IPS DF 19.7 (cell line): ENCODE measurements around the gene CNOT4.
"Not testable (repeated sequence)": the region's sequence is repeated elsewhere in the genome, so short reads cannot be mapped to it uniquely, and the experiment has no call there.

Source experiments
- DNase-seq: peaks from one replicate; pipeline ENCODE4 v3.0.0-alpha.2; 2013; ENCODE audit warnings: low read depth, low spot score

CNOT4 gene

DNA sequence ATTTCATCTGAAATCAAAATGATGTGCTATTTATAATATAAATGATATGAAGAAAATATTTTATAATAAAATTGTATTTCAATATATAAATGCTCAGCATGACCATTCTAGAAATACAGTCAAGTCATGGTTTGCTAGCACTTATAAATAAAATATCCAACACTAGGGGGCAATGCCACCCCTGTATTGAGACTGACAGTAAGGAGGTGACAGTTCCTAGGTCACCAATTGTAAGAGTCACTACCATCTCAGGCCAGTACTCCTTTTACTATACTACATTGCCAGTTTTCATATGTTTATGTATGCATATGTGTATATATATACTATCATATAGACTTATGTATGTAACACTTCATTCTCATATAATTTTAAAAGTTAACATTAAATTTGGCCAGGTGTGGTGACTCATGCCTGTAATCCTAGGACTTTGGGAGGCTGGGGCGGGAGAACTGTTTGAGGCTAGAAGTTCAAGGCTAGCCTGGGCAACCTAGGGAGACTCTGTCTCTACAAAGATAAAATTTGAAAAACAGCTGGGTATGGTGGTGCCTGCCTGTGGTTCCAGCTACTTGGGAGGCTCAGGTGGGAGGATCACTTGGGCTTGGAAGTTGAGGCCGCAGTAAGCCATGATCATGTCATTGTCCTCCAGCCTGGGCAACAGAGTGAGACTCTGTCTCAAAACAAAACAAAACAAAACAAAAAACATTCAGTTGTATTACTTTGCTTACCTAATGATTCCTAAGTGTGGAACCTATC is 2.4 kb upstream of the CNOT4 start:
- DNase-seq: no peak

DNA sequence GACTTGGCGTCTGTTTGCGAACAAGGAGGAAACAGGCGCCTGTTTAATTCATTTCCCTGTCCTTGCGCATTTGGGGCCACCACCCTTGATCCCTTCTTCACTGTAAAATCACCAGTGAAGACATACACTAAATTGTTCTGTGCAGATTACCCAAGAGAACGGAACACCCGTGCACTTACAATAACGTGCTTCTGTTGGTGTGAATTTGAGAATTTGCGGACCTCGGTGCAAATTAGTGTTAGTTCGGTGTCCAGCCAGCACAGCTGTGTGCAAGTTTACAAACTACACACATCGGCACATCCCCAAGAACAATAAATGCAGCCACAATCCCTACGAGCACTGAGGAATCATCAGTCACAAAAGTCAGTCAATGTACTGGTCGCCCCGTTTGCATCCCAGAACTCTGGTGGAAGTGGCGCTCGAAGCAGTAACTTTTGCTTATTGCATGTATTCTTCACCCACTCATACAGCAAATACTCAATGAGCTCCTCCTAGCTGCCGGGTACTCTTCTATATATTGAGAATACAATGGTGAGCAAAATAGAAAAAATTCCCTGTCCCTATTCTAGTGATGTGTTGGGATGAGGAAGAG is 786 bp upstream of the CNOT4 start:
- DNase-seq: no peak

DNA sequence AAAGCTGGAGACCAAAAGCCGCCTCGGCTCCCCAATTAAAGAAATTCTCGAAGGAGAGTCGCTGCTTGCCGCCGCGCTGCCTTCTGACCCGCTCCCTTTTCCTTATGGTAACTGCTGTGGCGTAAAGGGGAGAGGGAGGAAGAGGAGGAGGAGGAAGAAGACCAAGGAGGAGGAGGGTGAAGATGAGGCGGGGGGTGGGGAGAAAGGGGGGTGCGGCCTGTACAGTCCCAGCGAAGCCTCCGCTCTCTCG is 388 bp downstream of the CNOT4 start:
- no peak for DNase-seq

DNA sequence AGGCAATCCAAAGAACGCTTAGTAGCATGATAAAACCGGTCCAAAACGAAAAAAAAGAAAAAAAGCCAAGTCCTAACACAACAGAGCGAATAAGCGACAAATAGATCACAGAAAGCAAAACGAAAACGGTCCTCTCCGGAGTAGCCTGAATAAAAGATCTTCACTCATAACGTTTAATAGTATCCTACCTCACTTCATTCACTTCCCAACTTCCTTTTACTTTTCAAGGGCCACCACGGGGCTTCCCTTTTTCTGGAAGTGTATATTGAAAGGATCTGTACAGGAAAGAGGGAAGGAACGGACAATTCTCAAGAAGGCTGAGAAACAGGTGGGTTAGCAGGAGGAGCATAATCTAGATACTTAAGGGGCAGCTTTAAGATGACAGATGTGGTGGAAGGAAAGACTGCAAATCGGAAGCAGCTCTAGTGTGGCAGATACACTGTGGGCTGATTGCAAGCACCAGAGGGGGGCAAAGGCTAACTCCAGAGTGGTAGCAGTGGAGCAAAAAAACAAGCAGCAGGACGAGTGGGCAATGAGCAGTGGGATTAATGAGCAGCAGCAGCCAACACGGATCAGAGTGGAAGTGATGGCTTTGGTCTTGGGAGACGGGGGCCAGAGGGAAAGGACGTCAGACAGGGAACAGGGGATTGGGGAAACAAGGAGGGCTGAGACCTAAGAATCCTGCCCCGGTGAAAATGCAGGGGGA is 866 bp downstream of the CNOT4 start:
- no peak for DNase-seq

DNA sequence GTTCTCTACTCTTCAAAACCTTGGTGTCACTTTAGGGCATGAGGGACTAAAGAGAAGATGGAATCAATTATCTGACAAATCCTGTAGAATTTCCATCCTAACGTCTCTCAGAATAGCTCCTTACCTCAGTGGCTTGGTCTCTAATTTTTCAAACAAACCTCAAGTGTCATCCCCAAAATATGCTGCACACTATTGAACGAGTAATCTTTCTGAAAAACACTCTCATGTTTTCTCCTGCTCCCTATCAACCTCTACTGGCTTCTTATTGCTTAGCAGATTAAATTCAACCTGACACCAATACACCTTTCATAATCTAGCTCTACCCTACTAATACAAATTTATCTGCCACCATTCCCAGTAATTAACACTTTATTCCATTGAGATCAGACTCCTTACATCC is 8.5 kb downstream of the CNOT4 start:
- no peak for DNase-seq

DNA sequence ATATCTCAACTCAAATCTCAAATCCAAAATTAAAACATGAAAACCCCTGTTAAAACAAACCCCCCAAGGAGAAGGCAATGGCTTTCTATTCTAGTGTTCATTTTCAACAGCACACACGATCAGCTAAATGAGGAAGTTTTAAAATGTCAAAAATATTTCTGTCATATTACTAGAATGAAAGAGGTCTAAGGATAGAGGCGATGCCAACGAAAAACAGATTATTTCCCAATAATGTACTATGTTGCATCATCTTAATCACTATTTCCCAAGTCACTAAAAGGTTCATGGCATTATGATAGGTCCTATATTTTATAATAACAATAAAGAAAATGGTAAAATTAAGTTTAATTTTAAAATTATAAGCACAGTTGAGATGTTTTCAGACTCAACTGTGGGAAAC is 10.1 kb downstream of the CNOT4 start:
- no peak for DNase-seq

DNA sequence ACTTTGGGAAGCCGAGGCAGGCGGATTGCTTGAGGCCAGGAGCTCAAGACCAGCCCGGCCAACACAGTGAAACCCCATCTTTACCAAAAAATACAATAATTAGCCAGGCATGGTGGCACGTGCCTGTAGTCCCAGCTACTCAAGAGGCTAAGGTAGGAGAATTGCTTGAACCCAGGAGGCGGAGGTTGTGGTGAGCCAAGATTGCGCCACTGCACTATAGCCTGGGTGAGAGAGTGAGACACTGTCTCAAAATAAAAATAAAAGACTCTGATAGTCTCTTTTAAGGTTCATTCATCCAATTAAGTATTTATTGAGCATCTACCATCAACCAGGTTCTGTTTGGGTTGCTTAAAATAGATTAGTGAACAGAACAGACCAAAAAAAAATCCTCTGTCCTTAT is 12.7 kb downstream of the CNOT4 start:
- DNase-seq: not testable (repeated sequence)

DNA sequence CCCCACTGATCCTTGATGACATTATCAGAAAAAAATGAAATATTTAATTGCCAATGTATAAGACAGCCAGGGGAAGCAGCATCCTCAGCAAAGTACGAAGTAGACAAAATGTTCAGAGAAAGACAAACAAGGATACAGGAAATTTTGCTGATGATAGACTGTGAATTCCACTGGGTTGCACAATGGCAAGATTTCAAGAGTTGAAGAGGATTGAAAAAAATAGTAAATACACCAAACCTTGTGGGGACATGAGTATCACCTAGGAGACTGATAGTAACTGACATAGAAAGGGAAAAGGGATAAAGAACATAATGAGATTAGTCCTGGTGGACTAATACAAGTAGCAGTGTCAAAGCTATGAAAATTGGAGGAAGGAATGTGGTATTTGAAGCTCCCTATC is 16.5 kb downstream of the CNOT4 start:
- DNase-seq: no peak

DNA sequence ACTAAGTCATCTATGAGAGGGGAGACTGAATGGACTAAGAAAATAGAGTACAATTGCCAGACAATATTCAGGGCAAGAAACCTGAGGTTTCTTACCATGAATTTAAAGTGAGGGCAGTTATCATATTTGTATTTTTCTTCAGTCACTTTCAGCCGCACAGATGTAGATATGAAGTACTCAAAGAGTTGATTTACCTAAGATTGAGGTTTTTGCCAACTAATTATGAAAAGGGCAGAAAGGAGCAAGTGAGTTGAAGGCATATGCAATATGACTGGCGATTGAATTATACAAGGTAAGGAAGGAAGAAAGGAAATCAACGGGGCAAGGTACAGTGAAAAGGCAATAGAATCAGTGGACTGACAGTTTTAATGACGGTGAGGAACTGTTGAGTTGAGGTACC is 17.8 kb downstream of the CNOT4 start:
- no peak for DNase-seq

DNA sequence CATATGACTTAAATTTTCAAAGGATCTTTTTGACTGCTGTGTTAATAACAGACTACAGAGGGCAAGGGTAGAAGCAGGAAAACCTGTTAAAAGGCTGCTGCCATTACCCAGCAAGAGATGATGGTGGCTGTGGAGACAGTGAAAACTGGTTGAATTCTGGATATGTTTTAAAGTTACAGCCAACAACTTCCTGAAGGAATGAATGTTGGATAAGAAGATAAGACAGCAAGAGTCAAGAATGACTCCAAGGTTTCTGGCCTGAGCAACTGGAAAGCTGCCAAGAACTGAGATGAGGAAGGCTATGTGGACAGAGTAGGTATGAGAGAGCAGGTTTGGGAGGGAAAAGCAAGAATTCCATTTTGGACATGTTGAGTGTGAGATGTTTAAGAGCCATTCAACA is 19.1 kb downstream of the CNOT4 start:
- no peak for DNase-seq

DNA sequence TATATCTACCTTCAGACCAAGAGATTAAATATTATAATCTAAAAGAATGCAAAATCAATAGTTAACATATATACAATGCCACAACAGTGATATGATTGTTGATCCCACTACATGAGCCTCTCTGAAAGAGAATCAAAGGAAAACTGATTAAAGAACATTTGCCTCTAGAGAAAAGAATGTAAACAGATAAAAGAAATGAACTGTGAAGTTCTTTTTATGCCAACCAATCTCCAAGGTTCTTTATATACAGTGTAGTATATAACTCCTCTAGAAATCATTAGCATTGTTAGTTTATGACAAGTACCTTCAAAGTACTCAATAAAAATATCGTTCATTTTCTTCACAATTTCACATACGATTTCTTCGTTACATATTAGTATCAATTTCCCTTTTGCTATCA is 20.1 kb downstream of the CNOT4 start:
- DNase-seq: no peak

DNA sequence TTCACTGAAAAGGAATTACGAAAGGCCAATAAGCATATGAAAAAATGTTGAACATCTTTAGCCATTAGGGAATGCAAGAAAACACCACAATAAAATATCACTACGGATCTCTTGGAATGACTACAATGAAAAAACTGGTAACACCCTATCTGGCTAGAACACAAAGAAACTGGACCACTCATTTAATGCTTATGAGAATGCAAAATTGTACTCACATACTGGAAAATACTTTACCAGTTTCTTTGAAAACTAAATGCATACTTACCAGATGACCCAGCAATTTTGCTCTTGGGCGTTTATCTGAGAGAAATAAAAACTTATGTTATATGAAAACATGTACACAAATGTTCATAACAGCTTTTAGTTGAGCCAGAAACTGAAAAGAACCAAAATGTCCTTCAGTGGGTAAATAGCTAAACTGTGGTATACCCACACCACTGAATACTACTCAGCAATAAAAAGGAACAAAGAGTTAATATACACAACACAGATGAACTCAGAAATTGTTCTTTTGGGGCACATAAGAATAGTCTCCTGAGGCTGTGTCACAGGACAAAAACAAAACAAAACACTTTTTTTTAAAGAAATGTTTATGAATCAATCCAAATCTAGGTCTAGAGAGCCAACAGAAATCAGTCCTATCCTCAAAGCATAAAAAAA is 23.5 kb downstream of the CNOT4 start:
- DNase-seq: no peak

DNA sequence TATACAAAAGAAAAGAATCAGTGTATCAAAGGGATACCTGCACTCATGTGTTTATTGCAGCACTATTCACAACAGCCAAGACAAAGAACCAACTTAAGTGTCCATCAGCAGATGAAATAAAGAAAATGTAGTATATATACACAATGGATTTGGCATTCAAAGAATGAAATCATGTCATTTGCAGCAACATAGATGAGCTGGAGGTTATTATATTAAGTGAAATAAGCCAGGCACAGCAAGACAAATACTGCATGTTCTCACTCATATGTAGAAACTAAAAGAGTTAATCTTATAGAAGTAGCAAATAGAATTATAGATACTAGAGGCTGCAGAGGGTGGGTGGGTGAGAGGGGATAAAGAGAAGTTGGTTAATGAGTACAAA is 28.3 kb downstream of the CNOT4 start:
- DNase-seq: no peak

DNA sequence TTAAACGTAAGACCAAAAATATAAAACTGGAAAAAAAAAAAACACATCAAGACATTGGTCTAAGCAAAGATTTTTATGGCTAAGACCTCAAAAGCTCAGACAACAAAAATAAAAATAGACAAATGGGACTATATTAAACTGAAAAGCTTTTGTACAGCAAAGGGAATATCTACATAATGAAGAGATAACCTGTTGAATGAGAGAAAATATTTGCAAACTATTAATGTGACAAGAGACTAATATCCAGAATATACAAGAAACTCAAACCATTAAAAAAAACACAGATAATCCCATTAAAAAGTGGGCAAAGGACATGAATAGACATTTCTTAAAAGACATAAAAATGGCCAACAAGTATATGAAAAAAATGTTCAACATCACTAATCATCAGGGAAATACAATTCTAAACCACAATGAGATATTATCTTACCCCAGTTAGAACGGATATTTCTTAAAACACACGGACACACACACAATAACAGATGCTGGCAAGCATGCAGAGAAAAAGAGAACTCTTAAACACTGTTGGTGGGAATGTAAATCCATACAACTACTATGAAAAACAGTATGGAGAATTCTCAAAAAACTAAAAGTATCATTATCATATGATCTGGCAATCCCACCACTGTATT is 28.8 kb downstream of the CNOT4 start:
- no peak for DNase-seq

DNA sequence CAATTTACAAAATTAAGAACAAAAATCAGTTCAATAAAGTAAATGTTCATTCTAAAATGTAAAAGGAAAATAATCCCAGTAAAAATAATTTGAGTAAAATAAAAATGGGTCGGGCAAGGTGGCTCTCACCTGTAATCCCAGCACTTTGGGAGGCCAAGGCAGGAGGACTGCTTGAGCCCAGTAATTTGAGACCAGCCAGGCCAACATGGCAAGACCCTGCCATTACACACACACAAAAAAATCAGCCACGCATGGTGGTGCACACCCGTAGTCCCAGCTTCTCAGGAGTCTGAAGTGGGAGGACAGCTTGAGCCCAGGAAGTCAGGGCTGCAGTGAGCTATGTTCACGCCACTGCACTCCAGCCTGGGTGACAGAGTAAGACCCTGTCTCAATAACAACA is 34.4 kb downstream of the CNOT4 start:
- no peak for DNase-seq

DNA sequence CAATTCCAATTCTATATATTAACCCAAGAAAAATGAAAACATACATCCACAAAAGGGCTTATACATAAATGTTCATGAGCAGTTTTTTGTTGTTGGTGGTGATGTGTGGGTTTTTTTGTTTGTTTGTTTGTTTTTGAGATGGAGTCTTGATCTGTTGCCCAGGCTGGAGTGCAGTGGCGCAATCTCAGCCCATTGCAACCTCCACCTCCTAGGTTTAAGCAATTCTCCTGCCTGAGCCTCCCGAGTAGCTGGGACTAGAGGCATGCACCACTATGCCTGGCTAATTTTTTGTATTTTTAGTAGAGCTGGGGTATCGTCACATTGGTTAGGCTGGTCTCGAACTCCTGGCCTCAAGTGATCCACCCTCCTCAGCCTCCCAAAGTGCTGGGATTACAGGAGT is 40.2 kb downstream of the CNOT4 start:
- not testable (repeated sequence) for DNase-seq

DNA sequence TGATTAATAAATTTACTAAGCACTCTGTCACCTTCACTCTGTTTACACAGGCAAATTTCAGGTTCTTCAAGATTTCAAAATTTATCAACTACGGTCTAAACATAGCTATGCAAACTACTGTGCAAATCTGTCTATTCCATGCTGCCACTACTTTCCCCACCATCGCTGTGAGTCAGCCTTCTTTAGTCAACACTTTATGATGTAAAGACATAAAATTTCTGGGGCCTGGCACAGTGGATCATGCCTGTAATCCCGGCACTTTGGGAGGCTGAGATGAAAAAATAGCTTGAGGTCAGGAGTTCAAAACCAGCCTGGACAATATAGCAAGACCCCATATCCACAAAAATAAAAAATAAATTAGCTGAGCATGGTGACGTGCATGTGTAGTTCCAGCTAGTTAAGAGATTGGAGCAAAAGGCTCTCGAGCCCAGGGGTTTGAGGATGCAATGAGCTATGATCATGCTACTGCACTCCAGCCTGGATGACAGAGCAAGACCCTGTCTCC is 42.6 kb downstream of the CNOT4 start:
- DNase-seq: no peak

DNA sequence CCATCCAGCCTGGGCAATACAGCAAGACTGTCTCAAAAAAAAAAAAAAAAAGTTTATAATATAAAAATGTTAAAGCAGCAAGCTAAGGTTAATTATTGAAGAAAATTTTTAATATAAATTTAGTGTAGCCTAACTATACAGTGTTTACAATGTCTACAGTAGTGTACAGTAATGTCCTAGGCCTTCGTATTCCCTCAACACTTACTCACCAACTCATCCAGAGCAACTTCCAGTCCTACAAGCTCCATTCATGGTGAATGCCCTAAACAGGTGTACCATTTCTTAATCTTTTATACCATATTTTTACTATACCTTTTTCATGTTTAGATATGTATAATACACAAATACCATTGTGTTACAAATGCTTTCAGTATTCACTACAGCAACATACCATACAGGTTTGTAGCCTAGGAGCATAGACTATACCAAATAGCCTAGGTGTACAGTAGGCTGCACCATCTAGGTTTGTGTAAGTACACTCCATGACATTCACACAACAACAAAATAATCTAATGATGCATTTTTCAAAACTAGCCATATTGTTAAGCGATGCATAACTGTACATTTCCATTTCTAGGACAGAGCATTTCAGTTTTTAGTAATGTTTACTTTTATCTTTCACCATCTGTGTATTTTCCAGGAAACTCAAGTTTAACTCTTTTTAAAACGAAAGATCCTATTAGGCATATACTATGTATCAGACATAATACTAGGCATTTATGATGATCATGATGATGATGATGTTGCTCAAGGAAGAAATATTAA is 43.3 kb downstream of the CNOT4 start:
- no peak for DNase-seq

DNA sequence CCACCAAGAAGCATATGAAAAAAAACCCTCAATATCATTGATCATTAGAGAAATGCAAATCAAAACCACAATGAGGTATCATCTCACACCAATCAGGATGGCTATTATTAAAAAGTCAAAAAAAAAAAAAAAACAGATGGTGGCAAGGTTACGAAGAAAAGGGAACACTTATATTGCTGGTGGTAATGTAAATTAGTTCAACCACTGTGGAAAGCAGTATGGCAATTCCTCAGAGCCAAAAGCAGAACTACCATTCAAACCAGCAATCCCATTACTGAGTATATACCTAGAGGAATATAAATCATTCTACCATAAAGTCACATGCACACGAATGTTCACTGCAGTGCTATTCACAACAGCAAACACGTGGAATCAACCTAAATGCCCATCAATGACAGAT is 46.0 kb downstream of the CNOT4 start:
- no peak for DNase-seq

DNA sequence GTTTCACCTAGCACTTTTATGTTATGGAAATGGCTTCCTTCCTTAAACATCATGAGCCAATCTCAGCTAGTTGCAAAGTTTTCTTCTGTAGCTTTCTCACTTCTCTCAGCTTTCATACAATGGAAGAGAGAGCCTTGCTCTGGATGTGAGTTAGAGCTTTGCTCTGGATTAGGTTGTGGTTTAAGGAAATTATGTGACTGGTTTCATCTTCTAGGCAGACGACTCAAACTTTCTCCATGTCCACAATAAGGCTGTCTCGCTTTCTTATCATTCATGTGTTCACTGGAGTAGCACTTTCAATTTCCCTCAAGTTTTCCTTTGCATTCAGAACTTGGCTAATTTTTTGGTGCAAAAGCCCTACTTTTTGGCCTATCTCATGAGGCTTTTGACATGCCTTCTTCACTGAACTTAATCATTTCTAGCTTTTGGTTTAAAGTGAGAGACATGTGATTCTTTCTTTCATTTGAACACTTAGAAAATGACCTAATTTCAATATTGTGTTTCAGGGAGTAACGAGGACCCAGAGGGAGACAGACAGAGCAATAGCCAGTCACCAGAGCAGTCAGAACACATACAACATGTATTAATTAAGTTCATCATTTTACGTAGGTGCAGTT is 49.8 kb downstream of the CNOT4 start:
- no peak for DNase-seq

DNA sequence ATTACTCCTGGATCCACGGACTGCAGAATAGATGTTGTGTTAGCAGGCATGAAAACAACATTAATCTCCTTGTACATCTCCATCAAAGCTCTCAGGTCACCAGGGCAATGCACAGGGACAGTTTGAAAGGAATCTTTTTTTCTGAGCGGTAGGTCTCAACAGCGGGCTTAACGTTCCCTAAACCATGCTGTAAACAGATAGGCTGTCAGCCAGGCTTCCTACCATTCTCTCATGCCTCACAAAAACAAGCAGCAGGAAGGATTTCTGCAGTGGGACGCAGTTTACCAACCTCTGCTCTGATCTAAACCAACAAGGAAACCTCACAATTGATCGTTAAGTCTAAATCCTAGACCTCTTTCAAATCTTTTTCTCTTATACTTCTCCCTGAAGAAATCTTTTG is 50.8 kb downstream of the CNOT4 start:
- no peak for DNase-seq
